Measurements from ENCODE around the gene MTG1. TPM values are rescaled to one million over a fixed set of nuclear protein-coding genes. Genes with fewer than 3 reads are reported as not detected.

MTG1 gene
- total RNA-seq, 1 donor from 2014 or later: 65.2 TPM

DNA sequence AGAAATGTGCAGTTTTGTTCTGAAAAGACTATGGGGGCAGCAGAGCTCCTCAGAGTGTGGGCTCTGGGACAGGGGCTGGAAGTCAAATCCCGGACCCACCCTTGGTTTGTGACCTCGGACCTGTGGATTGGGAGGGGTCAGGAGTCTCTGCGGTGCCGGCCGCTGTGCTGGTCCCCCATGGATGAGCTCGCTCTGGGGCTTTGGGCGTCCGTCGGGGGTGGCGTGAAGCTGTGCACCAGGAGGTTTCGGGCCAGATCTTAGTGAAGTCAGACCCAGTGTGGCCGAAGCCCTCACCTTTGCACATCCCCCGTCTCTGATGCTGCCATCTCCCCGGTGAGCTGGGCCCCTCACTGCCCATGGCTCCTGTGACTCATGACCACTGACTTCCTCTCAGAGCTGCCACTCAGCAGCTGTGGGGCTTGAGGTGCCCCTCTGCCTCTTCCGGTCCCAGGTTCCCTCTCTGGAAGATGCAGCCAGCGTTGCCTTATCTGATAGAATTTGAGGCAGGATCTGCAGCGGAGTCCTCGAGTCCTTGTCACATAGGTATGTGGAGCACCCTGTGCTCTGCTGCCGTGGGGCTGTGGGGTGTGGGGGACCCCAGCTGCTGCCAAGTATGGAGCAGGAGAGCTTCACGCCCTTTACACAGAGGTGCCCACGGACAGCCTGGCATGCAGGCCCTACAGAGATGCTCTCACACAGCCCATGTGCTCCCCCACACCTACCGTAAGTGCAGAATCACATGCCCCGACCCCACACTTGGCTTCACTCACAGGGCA lies 48.4 kb downstream of the MTG1 start:
- Mint-ChIP-seq H3K27ac (ENCODE audit: unreplicated experiment) (no peak overlapping the region), H3K9me3 (ENCODE audit: unreplicated experiment) (peaks cover 9% of the 10 kb centered on the region), H3K27me3 (ENCODE audit: unreplicated experiment) (no peaks in the 10 kb centered on the region), H3K36me3 (ENCODE audit: unreplicated experiment) (peaks cover 8% of the 10 kb centered on the region), H3K4me1 (ENCODE audit: unreplicated experiment) (no peaks in the 10 kb centered on the region), H3K4me3 (ENCODE audit: unreplicated experiment) (no peak overlapping the region)
- TF ChIP-seq, protein P1, sequence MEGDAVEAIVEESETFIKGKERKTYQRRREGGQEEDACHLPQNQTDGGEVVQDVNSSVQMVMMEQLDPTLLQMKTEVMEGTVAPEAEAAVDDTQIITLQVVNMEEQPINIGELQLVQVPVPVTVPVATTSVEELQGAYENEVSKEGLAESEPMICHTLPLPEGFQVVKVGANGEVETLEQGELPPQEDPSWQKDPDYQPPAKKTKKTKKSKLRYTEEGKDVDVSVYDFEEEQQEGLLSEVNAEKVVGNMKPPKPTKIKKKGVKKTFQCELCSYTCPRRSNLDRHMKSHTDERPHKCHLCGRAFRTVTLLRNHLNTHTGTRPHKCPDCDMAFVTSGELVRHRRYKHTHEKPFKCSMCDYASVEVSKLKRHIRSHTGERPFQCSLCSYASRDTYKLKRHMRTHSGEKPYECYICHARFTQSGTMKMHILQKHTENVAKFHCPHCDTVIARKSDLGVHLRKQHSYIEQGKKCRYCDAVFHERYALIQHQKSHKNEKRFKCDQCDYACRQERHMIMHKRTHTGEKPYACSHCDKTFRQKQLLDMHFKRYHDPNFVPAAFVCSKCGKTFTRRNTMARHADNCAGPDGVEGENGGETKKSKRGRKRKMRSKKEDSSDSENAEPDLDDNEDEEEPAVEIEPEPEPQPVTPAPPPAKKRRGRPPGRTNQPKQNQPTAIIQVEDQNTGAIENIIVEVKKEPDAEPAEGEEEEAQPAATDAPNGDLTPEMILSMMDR (IDR thresholded peaks at IDR 0.05): no peak
- no peak for DNase-seq (ENCODE audit: extremely low spot score, unreplicated experiment)

DNA sequence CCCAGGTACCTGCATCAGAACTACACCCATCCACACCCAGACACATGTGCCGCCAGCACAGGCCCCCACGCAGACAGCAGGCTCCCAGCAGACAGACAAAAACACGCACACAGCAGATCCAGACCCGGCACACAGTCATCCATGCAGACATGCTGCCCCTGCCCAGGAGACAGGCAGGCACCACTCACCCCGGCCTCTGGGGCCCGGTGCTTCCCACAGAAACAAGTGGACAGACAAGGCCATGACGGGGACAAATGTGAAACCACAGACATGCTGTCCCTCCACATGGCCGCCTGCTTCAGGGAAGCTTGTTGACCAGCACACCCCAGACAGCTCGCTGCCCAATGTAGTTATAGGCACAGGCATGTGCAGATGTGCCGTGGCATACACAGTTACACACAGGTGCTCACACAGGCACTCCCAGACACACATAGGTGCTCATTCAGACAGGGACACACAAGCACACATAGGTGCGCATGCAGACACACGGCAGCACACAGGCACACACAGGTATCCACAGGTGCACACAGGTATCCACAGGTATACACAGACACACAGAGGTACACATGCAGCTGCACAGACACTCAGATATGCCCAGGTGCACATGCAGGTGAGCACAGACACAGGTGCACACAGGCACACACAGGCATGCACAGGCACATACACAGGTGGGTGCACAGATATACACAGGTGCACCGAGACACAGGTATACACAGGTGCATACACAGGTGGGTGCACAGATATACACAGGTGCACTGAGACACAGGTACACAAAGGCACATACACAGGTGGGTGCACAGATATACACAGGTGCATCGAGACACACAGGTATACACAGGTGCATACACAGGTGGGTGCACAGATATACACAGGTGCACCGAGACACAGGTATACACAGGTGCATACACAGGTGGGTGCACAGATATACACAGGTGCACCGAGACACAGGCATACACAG lies 49.3 kb downstream of the MTG1 start:
- Mint-ChIP-seq H3K4me1 (ENCODE audit: unreplicated experiment) (no peaks in the 10 kb centered on the region), H3K36me3 (ENCODE audit: unreplicated experiment) (peaks cover 15% of the 10 kb centered on the region), H3K27me3 (ENCODE audit: unreplicated experiment) (no peaks in the 10 kb centered on the region), H3K4me3 (ENCODE audit: unreplicated experiment) (no peak overlapping the region), H3K9me3 (ENCODE audit: unreplicated experiment) (peaks cover 18% of the 10 kb centered on the region), H3K27ac (ENCODE audit: unreplicated experiment) (no peak overlapping the region)
- DNase-seq (ENCODE audit: extremely low spot score, unreplicated experiment): no peak
- TF ChIP-seq, protein P1 (IDR thresholded peaks at IDR 0.05): no peak

DNA sequence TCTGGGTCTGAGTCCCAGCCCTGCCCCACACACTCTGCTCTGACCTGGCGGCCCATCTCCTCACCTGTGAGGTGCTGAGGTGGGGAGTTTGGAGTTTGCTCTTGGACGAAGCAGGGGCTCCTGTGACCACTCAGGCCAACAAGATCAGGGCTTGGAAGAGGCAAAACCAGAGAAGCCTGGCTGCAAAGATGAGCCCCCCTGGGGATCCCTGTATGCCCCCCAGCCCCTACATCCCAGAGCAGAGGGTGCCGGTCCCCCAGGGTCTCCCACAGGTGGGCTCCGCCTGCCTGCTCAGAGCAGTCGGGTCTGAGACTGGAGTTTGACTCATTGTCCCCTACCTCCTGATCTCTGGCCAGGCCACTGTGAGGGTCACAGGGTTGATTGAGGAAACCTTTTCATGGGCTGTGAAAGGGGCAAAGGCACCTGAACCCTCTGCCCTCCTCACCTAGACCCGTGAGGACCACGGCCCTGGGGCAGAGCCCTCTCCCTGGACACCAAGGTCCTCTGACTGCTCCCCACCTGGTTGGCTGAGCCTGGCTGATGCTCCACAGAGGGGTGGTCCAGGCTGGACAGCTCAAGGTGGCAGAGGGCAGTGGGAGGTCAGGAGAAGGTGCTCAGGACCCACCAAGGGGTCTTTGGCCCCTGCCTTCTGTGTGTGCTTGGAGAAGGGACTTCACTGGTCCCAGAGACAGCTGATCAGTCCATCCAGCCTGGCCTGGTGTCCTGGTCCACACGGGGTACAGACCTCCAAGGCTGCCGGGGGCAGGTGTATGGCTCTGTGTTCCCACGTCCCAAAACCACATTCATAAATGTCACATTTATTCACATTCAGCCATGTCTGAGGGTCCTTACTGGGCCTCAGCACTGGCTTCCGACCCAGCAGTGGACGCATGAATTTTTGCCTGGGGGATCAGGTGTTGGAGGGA lies 50.6 kb downstream of the MTG1 start:
- H3K9me3 Mint-ChIP-seq (ENCODE audit: unreplicated experiment): peaks cover 30% of the 10 kb centered on the region

DNA sequence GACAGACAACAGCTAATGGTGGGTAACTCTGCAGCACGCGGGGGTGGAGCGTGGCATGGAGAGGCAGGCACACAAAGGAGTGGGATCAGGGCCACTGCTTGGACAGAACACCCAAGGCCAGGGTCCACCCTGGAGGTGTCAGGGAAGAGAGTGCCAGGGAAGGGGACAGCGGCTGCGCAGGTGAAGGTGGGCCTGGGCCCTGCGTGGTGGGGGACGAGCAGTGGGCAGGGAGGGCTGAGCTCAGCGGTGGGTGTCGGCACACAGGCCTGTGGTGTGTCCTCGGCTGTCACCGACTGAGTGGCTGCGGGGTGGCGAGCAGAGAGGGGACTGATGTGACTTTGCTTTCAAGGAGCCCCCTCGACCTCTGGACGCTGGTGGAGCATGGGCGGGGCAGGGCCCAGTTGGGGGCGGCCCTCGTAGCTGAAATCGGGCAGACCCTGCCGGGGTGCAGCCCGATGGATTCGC lies 51.3 kb downstream of the MTG1 start:
- H3K36me3 Mint-ChIP-seq (ENCODE audit: unreplicated experiment): peaks cover 18% of the 10 kb centered on the region
- H3K4me3 Mint-ChIP-seq (ENCODE audit: unreplicated experiment): no peak overlapping the region
- DNase-seq (ENCODE audit: extremely low spot score, unreplicated experiment): no peak
- no peaks in the 10 kb centered on the region for H3K4me1 Mint-ChIP-seq (ENCODE audit: unreplicated experiment)
- TF ChIP-seq, protein P1 (IDR thresholded peaks at IDR 0.05): no peak
- H3K9me3 Mint-ChIP-seq (ENCODE audit: unreplicated experiment): peaks cover 30% of the 10 kb centered on the region
- no peak overlapping the region for H3K27ac Mint-ChIP-seq (ENCODE audit: unreplicated experiment)
- H3K27me3 Mint-ChIP-seq (ENCODE audit: unreplicated experiment): no peaks in the 10 kb centered on the region

More for the DNA sequence above, 50.6 kb downstream of the MTG1 start:
- DNase-seq (ENCODE audit: extremely low spot score, unreplicated experiment): no peak
- Mint-ChIP-seq H3K4me1 (ENCODE audit: unreplicated experiment) (no peaks in the 10 kb centered on the region), H3K27me3 (ENCODE audit: unreplicated experiment) (no peaks in the 10 kb centered on the region), H3K36me3 (ENCODE audit: unreplicated experiment) (peaks cover 18% of the 10 kb centered on the region), H3K27ac (ENCODE audit: unreplicated experiment) (no peak overlapping the region), H3K4me3 (ENCODE audit: unreplicated experiment) (no peak overlapping the region)
- TF ChIP-seq, protein P1 (IDR thresholded peaks at IDR 0.05): no peak

Data from osteocyte (in vitro differentiated cells).